Pons (tissue), 1 donor: ENCODE data around the gene MICU2.
"Not testable (repeated sequence)": the region's sequence is repeated elsewhere in the genome, so short reads cannot be mapped to it uniquely, and the experiment has no call there.

Experiments used
- DNase-seq: peaks from one replicate; pipeline ENCODE4 v3.0.0-alpha.2; 2016; ENCODE audit warnings: low spot score

MICU2 gene

GRCh38 chr13:21594715-21595545, 9.0 kb downstream of the MICU2 start:
- DNase-seq, result no peak

- not testable (repeated sequence) for DNase-seq
These were observed 13.1 kb downstream of the MICU2 start for GRCh38 chr13:21590665-21591456.

GRCh38 chr13:21590231-21590630, 13.7 kb downstream of the MICU2 start:
- no peak for DNase-seq

GRCh38 chr13:21589510-21589909, 14.5 kb downstream of the MICU2 start:
- DNase-seq, result not testable (repeated sequence)

GRCh38 chr13:21588411-21588810, 15.6 kb downstream of the MICU2 start:
- not testable (repeated sequence) for DNase-seq

- DNase-seq, result no peak
These were observed 18.9 kb downstream of the MICU2 start for GRCh38 chr13:21584973-21585592.

GRCh38 chr13:21583478-21583877, 20.5 kb downstream of the MICU2 start:
- no peak for DNase-seq

GRCh38 chr13:21580736-21581135, 23.2 kb downstream of the MICU2 start:
- no peak for DNase-seq

- DNase-seq, result no peak
These were observed 24.1 kb downstream of the MICU2 start for GRCh38 chr13:21579754-21580316.

- DNase-seq, result no peak
These were observed 25.2 kb downstream of the MICU2 start for GRCh38 chr13:21578748-21579147.

GRCh38 chr13:21576426-21576825, 27.5 kb downstream of the MICU2 start:
- DNase-seq, result no peak

- DNase-seq, result no peak
These were observed 29.9 kb downstream of the MICU2 start for GRCh38 chr13:21573920-21574712.

GRCh38 chr13:21569686-21570085, 34.3 kb downstream of the MICU2 start:
- DNase-seq, result no peak

- DNase-seq, result no peak
These were observed 35.1 kb downstream of the MICU2 start for GRCh38 chr13:21568854-21569253.

- DNase-seq, result no peak
These were observed 36.3 kb downstream of the MICU2 start for GRCh38 chr13:21567714-21568113.

GRCh38 chr13:21557995-21558394, 46.0 kb downstream of the MICU2 start:
- DNase-seq, result no peak

GRCh38 chr13:21556051-21556450, 47.9 kb downstream of the MICU2 start:
- DNase-seq, result no peak

GRCh38 chr13:21553261-21553660, 50.7 kb downstream of the MICU2 start:
- DNase-seq, result not testable (repeated sequence)

GRCh38 chr13:21550918-21551317, 53.1 kb downstream of the MICU2 start:
- DNase-seq, result no peak

GRCh38 chr13:21549633-21550032, 54.3 kb downstream of the MICU2 start:
- DNase-seq, result no peak

- no peak for DNase-seq
These were observed 55.4 kb downstream of the MICU2 start for GRCh38 chr13:21548577-21548976.

- DNase-seq, result no peak
These were observed 57.6 kb downstream of the MICU2 start for GRCh38 chr13:21546372-21546771.
